SK-N-SH (cell line): Measurements from ENCODE around the gene ALAS1. TPM values are rescaled to one million over a fixed set of nuclear protein-coding genes. Genes with fewer than 3 reads are reported as not detected.

ENCODE experiments used
- CTCF ChIA-PET: fragments of 300-600, 350-600 bp; formaldehyde crosslinking; extraction: SDS; loops from one replicate; lab custom pipeline; 2021; lab: Yijun Ruan, JAX
- POLR2A ChIA-PET: fragments of 350-600 bp; sonication (Branson Sonifier 250); formaldehyde crosslinking; extraction: SDS; loops from one replicate; lab custom pipeline; 2020; ENCODE audit warnings: antibody characterized with exemption, inconsistent platforms; lab: Yijun Ruan, JAX
- DNase-seq: peaks from one replicate; pipeline ENCODE4 v3.0.0; 2012
- H2AFZ ChIP-seq: fragments of 200-600 bp; sonication (generic); 2 replicates; pipeline ENCODE4 v1.8.1; 2016; ENCODE audit warnings: antibody characterized with exemption, mild to moderate bottlenecking, low read depth
- H3F3A ChIP-seq: fragments of 200-600 bp; sonication (generic); replicated peaks from 2 replicates; pipeline ENCODE3; 2016; ENCODE audit warnings: antibody characterized with exemption, mild to moderate bottlenecking; ENCODE audit not compliant: insufficient read depth
- H3K27ac ChIP-seq, 2 experiments: fragments of 200-500 bp in 1 of 2; fragments of 200-600 bp in 1 of 2; sonication (Bioruptor generic) in 1 of 2; sonication (generic), shearing (Covaris generic) in 1 of 2; 2 replicates each; pipeline versions ENCODE4 v1.5.1 to v1.6.1; 2014 to 2016; ENCODE audit warnings: low read depth in 2 of 2, inconsistent platforms in 1 of 2, low read length in 1 of 2, mild to moderate bottlenecking in 1 of 2, mixed read lengths in 1 of 2
- H3K27me3 ChIP-seq: fragments of 200-600 bp; sonication (generic), shearing (Covaris generic); 2 replicates; pipeline ENCODE4 v1.6.1; 2016; ENCODE audit warnings: mixed run types; ENCODE audit not compliant: insufficient read depth
- H3K36me3 ChIP-seq, 2 experiments: fragments of 200-500 bp in 1 of 2; fragments of 200-600 bp in 1 of 2; sonication (Bioruptor generic) in 1 of 2; sonication (generic) in 1 of 2; replicated peaks in 1 of 2; 2 replicates each; pipeline versions ENCODE3 to v1.5.1; 2014 to 2016; ENCODE audit warnings: low read length in 1 of 2, mild to moderate bottlenecking in 1 of 2; ENCODE audit not compliant: insufficient read depth in 2 of 2, control insufficient read depth in 1 of 2
- H3K4me1 ChIP-seq, 2 experiments: fragments of 200-500 bp in 1 of 2; fragments of 200-600 bp in 1 of 2; sonication (Bioruptor generic) in 1 of 2; sonication (generic), shearing (Covaris generic) in 1 of 2; 2 replicates each; pipeline versions ENCODE4 v1.5.1 to v1.6.1; 2014 to 2016; ENCODE audit warnings: low read depth in 1 of 2, low read length in 1 of 2, mixed run types in 1 of 2; ENCODE audit not compliant: insufficient read depth in 2 of 2, control insufficient read depth in 1 of 2
- H3K4me2 ChIP-seq: fragments of 200-600 bp; sonication (generic), shearing (Covaris generic); 2 replicates; pipeline ENCODE4 v1.6.1; 2017; ENCODE audit warnings: mixed run types
- H3K4me3 ChIP-seq, 2 experiments: fragments of 200-500 bp in 1 of 2; fragments of 200-600 bp in 1 of 2; sonication (Bioruptor generic) in 1 of 2; sonication (generic), shearing (Covaris generic) in 1 of 2; 2 replicates each; pipeline versions ENCODE4 v1.5.1 to v1.8.1; 2014 to 2016; ENCODE audit warnings: low read depth in 2 of 2, inconsistent platforms in 1 of 2, low read length in 1 of 2, mild to moderate bottlenecking in 1 of 2, mixed read lengths in 1 of 2, moderate library complexity in 1 of 2
- H3K79me2 ChIP-seq: fragments of 200-600 bp; sonication (generic); 2 replicates; pipeline ENCODE4 v1.8.1; 2017; ENCODE audit warnings: mild to moderate bottlenecking; ENCODE audit not compliant: insufficient read depth
- H3K9ac ChIP-seq: fragments of 200-600 bp; sonication (generic); 2 replicates; pipeline ENCODE4 v1.6.1; 2017; ENCODE audit warnings: mixed run types
- H3K9me2 ChIP-seq: fragments of 200-600 bp; sonication (generic); 2 replicates; pipeline ENCODE4 v1.6.1; 2017; ENCODE audit warnings: mixed run types
- H3K9me3 ChIP-seq: fragments of 200-600 bp; sonication (generic); 2 replicates; pipeline ENCODE4 v1.6.1; 2017; ENCODE audit warnings: mixed run types, mild to moderate bottlenecking, moderate library complexity
- H4K20me1 ChIP-seq: fragments of 200-600 bp; sonication (generic); 2 replicates; pipeline ENCODE4 v1.6.1; 2017; ENCODE audit warnings: mild to moderate bottlenecking, mixed run types; ENCODE audit not compliant: insufficient read depth
- CHD2 ChIP-seq: fragments of 150-350 bp; IDR thresholded peaks from 2 replicates; pipeline ENCODE4 v1.6.1; 2018; ENCODE audit warnings: low read length; ENCODE audit not compliant: partially characterized antibody
- CTCF ChIP-seq: fragments of 200-600 bp; sonication (generic); IDR thresholded peaks from 2 replicates; pipeline ENCODE4 v1.6.1; 2017; ENCODE audit warnings: antibody characterized with exemption, mild to moderate bottlenecking, moderate library complexity
- ELF1 ChIP-seq: IDR thresholded peaks from 2 replicates; pipeline ENCODE4 v1.4.0; 2012
- EP300 ChIP-seq, 2 experiments: IDR thresholded peaks; 2 replicates each; pipeline versions ENCODE4 v1.4.0 to v1.6.1; 2012; ENCODE audit warnings: borderline replicate concordance in 1 of 2, low read depth in 1 of 2, low read length in 1 of 2
- EZH2phosphoT487 ChIP-seq: fragments of 200-600 bp; sonication (generic); IDR thresholded peaks from 2 replicates; pipeline ENCODE4 v1.6.1; 2017; ENCODE audit warnings: low read depth, mixed run types, mild to moderate bottlenecking, antibody characterized with exemption, moderate library complexity, borderline replicate concordance
- FOXJ3 ChIP-seq: sonication (generic); formaldehyde crosslinking; IDR thresholded peaks from 2 replicates; pipeline ENCODE4 v1.5.1; 2020; ENCODE audit warnings: mild to moderate bottlenecking, missing genetic modification reagents
- GABPA ChIP-seq: IDR thresholded peaks from 2 replicates; pipeline ENCODE4 v1.4.0; 2012; ENCODE audit warnings: low read depth, mild to moderate bottlenecking
- IRF3 ChIP-seq: fragments of 150-350 bp; IDR thresholded peaks from 2 replicates; pipeline ENCODE4 v1.6.1; 2016; ENCODE audit warnings: mild to moderate bottlenecking, low read depth, low read length
- MEF2A ChIP-seq: IDR thresholded peaks from 2 replicates; pipeline ENCODE4 v1.4.0; 2012; ENCODE audit warnings: low read depth, borderline replicate concordance
- NFIC ChIP-seq: IDR thresholded peaks from 2 replicates; pipeline ENCODE4 v1.4.0; 2012; ENCODE audit warnings: borderline replicate concordance
- PBX3 ChIP-seq: IDR thresholded peaks from 2 replicates; pipeline ENCODE4; 2012
- POLR2AphosphoS5 ChIP-seq: IDR thresholded peaks from 2 replicates; pipeline ENCODE4 v1.6.1; 2012; ENCODE audit warnings: low read depth, low read length
- RCOR1 ChIP-seq: fragments of 150-350 bp; IDR thresholded peaks from 2 replicates; pipeline ENCODE4 v1.6.1; 2017; ENCODE audit warnings: antibody characterized with exemption, low read length
- RFX5 ChIP-seq: IDR thresholded peaks from 2 replicates; pipeline ENCODE4 v1.6.1; 2012; ENCODE audit warnings: mild to moderate bottlenecking, improper control_type of control experiment, low read length
- SIN3A ChIP-seq: IDR thresholded peaks from 2 replicates; pipeline ENCODE4 v1.6.1; 2012; ENCODE audit warnings: low read depth, mild to moderate bottlenecking, low read length, moderate library complexity, borderline replicate concordance
- TAF1 ChIP-seq: IDR thresholded peaks from 2 replicates; pipeline ENCODE4 v1.6.1; 2012; ENCODE audit warnings: low read depth, mild to moderate bottlenecking, low read length, moderate library complexity, borderline replicate concordance
- TCF12 ChIP-seq: IDR thresholded peaks from 2 replicates; pipeline ENCODE4 v1.4.0; 2012
- USF1 ChIP-seq: IDR thresholded peaks from 2 replicates; pipeline ENCODE4 v1.4.0; 2012; ENCODE audit warnings: low read depth, borderline replicate concordance
- USF2 ChIP-seq: fragments of 150-350 bp; IDR thresholded peaks from 2 replicates; pipeline ENCODE4 v1.6.1; 2017; ENCODE audit warnings: antibody characterized with exemption, low read length, low read depth, borderline replicate concordance
- YY1 ChIP-seq: IDR thresholded peaks from 2 replicates; pipeline ENCODE4 v1.4.0; 2012; ENCODE audit warnings: low read depth, mild to moderate bottlenecking
- ZBTB33 ChIP-seq: IDR thresholded peaks from 2 replicates; pipeline ENCODE4 v1.4.0; 2012; ENCODE audit warnings: low read depth, borderline replicate concordance
- WGBS: methylation state at CpG from one replicate; pipeline ENCODE4 v1.1.6; 2017; ENCODE audit warnings: low lambda C conversion rate; 5-methylcytosine and 5-hydroxymethylcytosine counted together
- polyA plus RNA-seq, 3 experiments: library from polyadenylated mRNA; depleted of rRNA; stranded (reverse); fragments of >200 nt; gene quantifications; 2 replicates each; pipeline ENCODE4 v1.2.3, GENCODE V29; 2012

The ALAS1 gene
- polyA plus RNA-seq, 1 of the 3 experiments (the other 2 are of a cell fraction): 47.9 TPM

GRCh38 chr3:52185311-52185710, 12.6 kb upstream of the ALAS1 start:
- Histone ChIP-seq H3K9me3 (no peaks in the 10 kb centered on the region), H4K20me1 (no peaks in the 10 kb centered on the region), H2AFZ (no peak overlapping the region), H3K79me2 (no peaks in the 10 kb centered on the region), H3K4me2 (no peak overlapping the region), H3K4me3 (no peak overlapping the region), H3K4me1 (peaks cover 6 to 9% of the 10 kb centered on the region in 2 experiments; a peak in 3 of 4 replicates), H3K27me3 (no peaks in the 10 kb centered on the region), H3K27ac (no peak overlapping the region), H3K9me2 (no peaks in the 10 kb centered on the region), H3K36me3 (no peaks in the 10 kb centered on the region), H3F3A (peaks cover under 1% of the 10 kb centered on the region), H3K9ac (no peak overlapping the region)
- 89% methylated on average over 6 of the region's 6 CpGs for WGBS
- CTCF ChIA-PET: interaction anchor here (0.6 to 1.6 kb wide), 4 partner anchors 11 to 184 kb away, joined by 3 to 6 read pairs (median 4); partner anchors contain the start of gene DUSP7
- no peak for DNase-seq
- TF ChIP-seq EZH2phosphoT487: no peak
- TF ChIP-seq MEF2A: no peak
- TF ChIP-seq TCF12: no peak
- TF ChIP-seq IRF3: no peak
- TF ChIP-seq RCOR1: no peak
- no peak for TF ChIP-seq TAF1
- TF ChIP-seq GABPA: no peak
- no peak for TF ChIP-seq EP300 (IDR thresholded peaks at IDR 0.05; ENCODE audit: borderline replicate concordance in 1 of 2, low read depth in 1 of 2, low read length in 1 of 2)
- TF ChIP-seq ZBTB33: no peak
- TF ChIP-seq SIN3A: no peak
- no peak for TF ChIP-seq PBX3
- POLR2A ChIA-PET: no interaction called here

GRCh38 chr3:52185837-52186236, 12.1 kb upstream of the ALAS1 start:
- POLR2A ChIA-PET: no interaction called here
- Histone ChIP-seq H3K4me3 (no peak overlapping the region), H3K4me2 (no peak overlapping the region)
- no peak for TF ChIP-seq EZH2phosphoT487
- no peak for TF ChIP-seq ELF1
- no peak for TF ChIP-seq CTCF
- TF ChIP-seq POLR2AphosphoS5: no peak
- TF ChIP-seq NFIC: no peak
- no peak for TF ChIP-seq FOXJ3 (CRISPR knock-in tag)
- TF ChIP-seq YY1: no peak
- no peak for TF ChIP-seq RFX5
- no peak for TF ChIP-seq CHD2
- no peak for TF ChIP-seq TAF1
- no peak for TF ChIP-seq USF1
- no peak for TF ChIP-seq USF2

More at GRCh38 chr3:52185837-52186236, 12.1 kb upstream of the ALAS1 start:
- Histone ChIP-seq H3K79me2 (no peaks in the 10 kb centered on the region), H3F3A (peaks cover 4% of the 10 kb centered on the region), H3K27me3 (no peaks in the 10 kb centered on the region), H3K36me3 (no peaks in the 10 kb centered on the region), H3K4me1 (peaks cover 10 to 13% of the 10 kb centered on the region in 2 experiments; a peak in 3 of 4 replicates), H2AFZ (no peak overlapping the region), H3K27ac (no peak overlapping the region), H3K9me3 (no peaks in the 10 kb centered on the region), H4K20me1 (no peaks in the 10 kb centered on the region), H3K9ac (no peak overlapping the region), H3K9me2 (no peaks in the 10 kb centered on the region)
- 66% methylated on average over 2 of the region's 3 CpGs for WGBS
- no peak for DNase-seq
- CTCF ChIA-PET: interaction anchor here (1.0 to 1.6 kb wide), 4 partner anchors 11 to 185 kb away, joined by 3 to 6 read pairs (median 4); partner anchors contain the start of gene DUSP7
